Progenitor cell of endocrine pancreas (in vitro differentiated cells): ENCODE measurements around the gene SSH3. TPM values are rescaled to one million over a fixed set of nuclear protein-coding genes. Genes with fewer than 3 reads are reported as not detected.

ENCODE experiments used
- DNase-seq: peaks from one replicate; pipeline ENCODE4 v3.0.0; 2021; ENCODE audit warnings: low spot score; ENCODE audit not compliant: unreplicated experiment
- H3K27ac Mint-ChIP-seq: 2 replicates; pipeline ENCODE4 v1.8.0; 2021; ENCODE audit warnings: mild to moderate bottlenecking, moderate library complexity, mixed read lengths
- H3K27me3 Mint-ChIP-seq: 2 replicates; pipeline ENCODE4 v1.8.0; 2021; ENCODE audit warnings: mixed read lengths
- H3K36me3 Mint-ChIP-seq: 2 replicates; pipeline ENCODE4 v1.8.0; 2022; ENCODE audit warnings: mixed read lengths; ENCODE audit not compliant: insufficient read depth
- H3K4me1 Mint-ChIP-seq: 2 replicates; pipeline ENCODE4 v1.8.0; 2021; ENCODE audit warnings: low read depth, mixed read lengths
- H3K4me3 Mint-ChIP-seq: 2 replicates; pipeline ENCODE4 v1.8.0; 2021; ENCODE audit warnings: low read depth, mild to moderate bottlenecking, moderate library complexity, mixed read lengths
- H3K9me3 Mint-ChIP-seq: 2 replicates; pipeline ENCODE4 v1.8.0; 2021; ENCODE audit warnings: low read depth, mixed read lengths
- long read RNA-seq: library from polyadenylated mRNA; unstranded; transcript quantifications from one replicate; pipeline ENCODE4 v2.0.0, GENCODE V29; 2020
- total RNA-seq: library from RNA; stranded (reverse); gene quantifications from 2 replicates; pipeline ENCODE4 v1.2.1, GENCODE V29; 2021
- TF ChIP-seq, protein P1 (sequence below): fragments of 200-600 bp; sonication (generic); IDR thresholded peaks from one replicate; pipeline ENCODE4 v1.5.0; 2021; ENCODE audit warnings: antibody characterized with exemption, mild to moderate bottlenecking; ENCODE audit not compliant: unreplicated experiment

SSH3 gene, protein sequence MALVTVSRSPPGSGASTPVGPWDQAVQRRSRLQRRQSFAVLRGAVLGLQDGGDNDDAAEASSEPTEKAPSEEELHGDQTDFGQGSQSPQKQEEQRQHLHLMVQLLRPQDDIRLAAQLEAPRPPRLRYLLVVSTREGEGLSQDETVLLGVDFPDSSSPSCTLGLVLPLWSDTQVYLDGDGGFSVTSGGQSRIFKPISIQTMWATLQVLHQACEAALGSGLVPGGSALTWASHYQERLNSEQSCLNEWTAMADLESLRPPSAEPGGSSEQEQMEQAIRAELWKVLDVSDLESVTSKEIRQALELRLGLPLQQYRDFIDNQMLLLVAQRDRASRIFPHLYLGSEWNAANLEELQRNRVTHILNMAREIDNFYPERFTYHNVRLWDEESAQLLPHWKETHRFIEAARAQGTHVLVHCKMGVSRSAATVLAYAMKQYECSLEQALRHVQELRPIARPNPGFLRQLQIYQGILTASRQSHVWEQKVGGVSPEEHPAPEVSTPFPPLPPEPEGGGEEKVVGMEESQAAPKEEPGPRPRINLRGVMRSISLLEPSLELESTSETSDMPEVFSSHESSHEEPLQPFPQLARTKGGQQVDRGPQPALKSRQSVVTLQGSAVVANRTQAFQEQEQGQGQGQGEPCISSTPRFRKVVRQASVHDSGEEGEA
- 48.9 and 56.9 TPM in 2 replicates for total RNA-seq
- long read RNA-seq, partial matches to known transcripts, result 0 of 1 reads
- long read RNA-seq, other reads (novel, unspliced or antisense), result 1 of 1 reads

DNA sequence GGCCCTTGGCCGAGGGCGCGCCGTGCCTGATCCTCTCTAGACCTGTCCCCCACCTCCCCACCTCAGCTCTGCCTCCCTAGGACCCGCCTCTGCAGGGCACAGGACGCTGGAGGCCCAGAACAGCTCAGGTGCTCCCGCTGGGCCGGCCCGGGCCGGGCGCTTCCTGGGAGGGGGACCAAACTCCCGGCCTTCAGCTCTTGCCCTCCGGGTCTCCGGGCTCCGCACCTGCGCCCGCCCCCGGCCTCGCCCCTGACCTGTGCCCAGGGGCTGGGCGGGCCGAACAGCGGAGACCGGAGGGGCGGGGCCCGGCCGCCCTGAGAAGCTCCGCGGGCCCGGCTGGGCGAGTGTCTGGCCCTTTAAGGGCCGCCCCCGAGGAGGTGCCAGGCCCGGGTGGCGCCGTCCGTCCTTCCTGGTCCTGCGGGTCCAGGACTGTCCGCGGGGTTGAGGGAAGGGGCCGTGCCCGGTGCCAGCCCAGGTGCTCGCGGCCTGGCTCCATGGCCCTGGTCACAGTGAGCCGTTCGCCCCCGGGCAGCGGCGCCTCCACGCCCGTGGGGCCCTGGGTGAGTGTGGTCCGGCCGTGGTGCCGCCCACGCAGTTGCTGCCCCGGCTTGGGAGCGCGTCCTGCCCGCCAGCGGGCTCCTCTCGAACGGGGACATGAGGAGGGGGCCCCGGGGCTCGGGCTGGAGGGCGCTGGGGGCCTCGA, at the start of gene SSH3:
Gene SSH3, plus strand, starts transcription at position 399 of the 703 bp plus-strand sequence. Its CDS starts 96 bp downstream, at position 495.
- Mint-ChIP-seq H3K4me3 (peak within 1 kb of the TSS; percentile 72), H3K36me3 (peaks cover 4% of the 10 kb centered on the region), H3K4me1 (peaks cover 10% of the 10 kb centered on the region), H3K27me3 (no peaks in the 10 kb centered on the region), H3K27ac (peak within 1 kb of the TSS; percentile 92), H3K9me3 (no peaks in the 10 kb centered on the region)
- TF ChIP-seq, protein P1, sequence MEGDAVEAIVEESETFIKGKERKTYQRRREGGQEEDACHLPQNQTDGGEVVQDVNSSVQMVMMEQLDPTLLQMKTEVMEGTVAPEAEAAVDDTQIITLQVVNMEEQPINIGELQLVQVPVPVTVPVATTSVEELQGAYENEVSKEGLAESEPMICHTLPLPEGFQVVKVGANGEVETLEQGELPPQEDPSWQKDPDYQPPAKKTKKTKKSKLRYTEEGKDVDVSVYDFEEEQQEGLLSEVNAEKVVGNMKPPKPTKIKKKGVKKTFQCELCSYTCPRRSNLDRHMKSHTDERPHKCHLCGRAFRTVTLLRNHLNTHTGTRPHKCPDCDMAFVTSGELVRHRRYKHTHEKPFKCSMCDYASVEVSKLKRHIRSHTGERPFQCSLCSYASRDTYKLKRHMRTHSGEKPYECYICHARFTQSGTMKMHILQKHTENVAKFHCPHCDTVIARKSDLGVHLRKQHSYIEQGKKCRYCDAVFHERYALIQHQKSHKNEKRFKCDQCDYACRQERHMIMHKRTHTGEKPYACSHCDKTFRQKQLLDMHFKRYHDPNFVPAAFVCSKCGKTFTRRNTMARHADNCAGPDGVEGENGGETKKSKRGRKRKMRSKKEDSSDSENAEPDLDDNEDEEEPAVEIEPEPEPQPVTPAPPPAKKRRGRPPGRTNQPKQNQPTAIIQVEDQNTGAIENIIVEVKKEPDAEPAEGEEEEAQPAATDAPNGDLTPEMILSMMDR, result no peak
- DNase-seq, result peak; percentile 45

DNA sequence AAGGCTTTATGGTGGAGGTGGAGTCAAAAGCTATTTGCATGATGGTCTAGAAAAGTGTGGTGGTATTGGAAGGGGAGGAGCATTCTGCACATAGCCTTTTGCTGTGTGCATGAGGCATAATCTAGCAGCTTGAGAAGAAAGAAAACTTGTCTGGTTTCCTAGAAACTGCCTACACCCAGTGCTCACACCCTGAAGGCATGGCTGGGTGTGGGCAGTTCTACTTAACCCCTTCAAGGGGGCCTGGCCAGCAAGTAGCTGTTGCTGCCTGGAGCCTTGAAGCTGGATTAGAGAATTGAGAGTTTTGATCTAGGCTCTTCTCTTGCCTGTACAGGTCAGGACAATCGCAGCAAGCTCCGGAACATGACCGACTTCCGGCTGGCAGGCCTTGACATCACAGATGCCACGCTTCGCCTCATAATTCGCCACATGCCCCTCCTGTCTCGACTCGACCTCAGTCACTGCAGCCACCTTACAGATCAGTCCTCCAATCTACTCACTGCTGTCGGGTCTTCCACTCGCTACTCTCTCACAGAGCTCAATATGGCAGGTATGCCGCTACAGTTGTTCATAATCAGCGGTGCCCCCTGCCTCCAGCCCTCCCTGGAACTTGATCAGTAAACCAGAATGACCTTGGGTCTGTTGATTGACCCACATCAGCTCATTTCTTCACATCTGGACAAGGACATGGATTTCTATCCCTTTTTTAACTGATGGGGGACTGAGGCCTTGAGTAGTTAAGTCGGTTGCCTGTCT, 49.3 kb upstream of the SSH3 start:
- no peaks in the 10 kb centered on the region for H3K27me3 Mint-ChIP-seq
- H3K4me3 Mint-ChIP-seq, result no peak overlapping the region
- TF ChIP-seq, protein P1, result no peak
- H3K9me3 Mint-ChIP-seq, result no peaks in the 10 kb centered on the region
- no peak for DNase-seq
- no peaks in the 10 kb centered on the region for H3K4me1 Mint-ChIP-seq
- peak overlapping the region; percentile 15 for H3K27ac Mint-ChIP-seq
- peaks cover 32% of the 10 kb centered on the region for H3K36me3 Mint-ChIP-seq

DNA sequence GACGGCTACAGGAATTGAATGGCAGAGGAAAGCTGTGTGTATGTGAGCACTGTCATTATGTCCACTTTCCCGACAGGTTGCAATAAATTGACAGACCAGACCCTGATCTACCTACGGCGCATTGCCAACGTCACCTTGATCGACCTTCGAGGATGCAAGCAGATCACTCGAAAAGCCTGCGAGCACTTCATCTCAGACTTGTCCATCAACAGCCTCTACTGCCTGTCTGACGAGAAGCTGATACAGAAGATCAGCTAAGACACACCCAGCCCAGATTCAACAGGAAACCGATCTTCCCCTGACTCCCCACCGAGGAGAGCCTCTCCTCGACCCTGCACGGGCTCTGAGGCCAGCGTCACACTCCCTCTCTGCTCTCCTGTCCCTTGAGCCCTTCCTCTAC, 48.5 kb upstream of the SSH3 start:
- TF ChIP-seq, protein P1, result no peak
- Mint-ChIP-seq H3K4me1 (no peaks in the 10 kb centered on the region), H3K27me3 (no peaks in the 10 kb centered on the region), H3K4me3 (no peak overlapping the region), H3K9me3 (no peaks in the 10 kb centered on the region), H3K27ac (no peak overlapping the region), H3K36me3 (peaks cover 25% of the 10 kb centered on the region)
- DNase-seq, result no peak

DNA sequence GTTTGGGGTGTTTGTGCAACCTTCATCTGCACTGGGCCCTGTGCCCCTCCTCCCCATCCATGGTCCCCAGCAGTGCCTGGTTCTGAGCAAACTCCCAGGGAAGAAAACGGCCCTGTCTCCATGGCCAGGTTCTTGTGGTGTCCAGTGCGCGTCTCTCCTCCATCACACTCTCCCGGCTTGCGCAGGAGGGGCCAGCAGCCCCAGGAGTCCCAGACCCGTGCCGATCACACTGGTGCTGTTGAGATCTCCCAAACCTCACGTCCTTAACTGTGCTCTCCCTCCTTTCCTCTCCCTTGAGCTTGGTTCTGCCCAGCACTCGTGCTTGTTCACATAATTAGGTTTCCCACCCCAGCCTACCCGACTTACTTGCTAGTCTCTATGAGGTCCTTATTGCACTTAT, 48.0 kb upstream of the SSH3 start:
- H3K4me1 Mint-ChIP-seq, result no peaks in the 10 kb centered on the region
- no peak overlapping the region for H3K4me3 Mint-ChIP-seq
- no peaks in the 10 kb centered on the region for H3K9me3 Mint-ChIP-seq
- H3K27me3 Mint-ChIP-seq, result peaks cover 1% of the 10 kb centered on the region
- no peak overlapping the region for H3K27ac Mint-ChIP-seq
- TF ChIP-seq, protein P1, result no peak
- no peak for DNase-seq
- peaks cover 24% of the 10 kb centered on the region for H3K36me3 Mint-ChIP-seq
